H9 (cell line): ENCODE measurements around the gene PTP4A1. TPM values are rescaled to one million over a fixed set of nuclear protein-coding genes. Genes with fewer than 3 reads are reported as not detected.

Source experiments
- DNase-seq: peaks from one replicate; pipeline ENCODE4 v3.0.0-alpha.2; 2017
- H2AFZ ChIP-seq: one replicate; pipeline ENCODE4 v1.6.1; 2013; ENCODE audit warnings: mild to moderate bottlenecking, low read length, control low read depth, moderate library complexity
- H2AK5ac ChIP-seq: 2 replicates; pipeline ENCODE4 v1.6.1; 2013; ENCODE audit warnings: low read length, control low read depth, mixed read lengths; ENCODE audit not compliant: insufficient read length
- H2BK120ac ChIP-seq: one replicate; pipeline ENCODE4 v1.6.1; 2013; ENCODE audit warnings: low read depth, mild to moderate bottlenecking, low read length, control low read depth, inconsistent platforms; ENCODE audit not compliant: poor library complexity, severe bottlenecking
- H2BK12ac ChIP-seq: 2 replicates; pipeline ENCODE4 v1.6.1; 2013; ENCODE audit warnings: low read length, control low read depth, mixed read lengths, low read depth; ENCODE audit not compliant: insufficient read length
- H2BK15ac ChIP-seq: 2 replicates; pipeline ENCODE4 v1.6.1; 2013; ENCODE audit warnings: low read depth, low read length, control low read depth
- H2BK20ac ChIP-seq: one replicate; pipeline ENCODE4 v1.6.1; 2013; ENCODE audit warnings: low read depth, mild to moderate bottlenecking, low read length, control low read depth, inconsistent platforms; ENCODE audit not compliant: poor library complexity, severe bottlenecking
- H2BK5ac ChIP-seq: 2 replicates; pipeline ENCODE4 v1.6.1; 2013; ENCODE audit warnings: low read length, control low read depth, mixed read lengths; ENCODE audit not compliant: insufficient read length
- H3K14ac ChIP-seq: 2 replicates; pipeline ENCODE4 v1.6.1; 2013; ENCODE audit warnings: low read length, control low read depth; ENCODE audit not compliant: insufficient read depth
- H3K18ac ChIP-seq: 2 replicates; pipeline ENCODE4 v1.6.1; 2013; ENCODE audit warnings: low read depth, mild to moderate bottlenecking, mixed read lengths, low read length, control low read depth; ENCODE audit not compliant: insufficient read length
- H3K23ac ChIP-seq: 2 replicates; pipeline ENCODE4 v1.6.1; 2013; ENCODE audit warnings: low read length, control low read depth, mixed read lengths, low read depth; ENCODE audit not compliant: insufficient read length
- H3K23me2 ChIP-seq: 2 replicates; pipeline ENCODE4 v1.6.1; 2013; ENCODE audit warnings: low read depth, mild to moderate bottlenecking, mixed read lengths, low read length, control low read depth; ENCODE audit not compliant: insufficient read length, poor library complexity, severe bottlenecking
- H3K27ac ChIP-seq: 2 replicates; pipeline ENCODE4 v1.5.1; 2013; ENCODE audit warnings: low read length, control low read depth, mixed read lengths, low read depth; ENCODE audit not compliant: insufficient read length
- H3K27me3 ChIP-seq: 2 replicates; pipeline ENCODE4 v1.6.1; 2013; ENCODE audit warnings: low read length, control low read depth, inconsistent platforms; ENCODE audit not compliant: insufficient read depth
- H3K4ac ChIP-seq: 2 replicates; pipeline ENCODE4 v1.6.1; 2013; ENCODE audit warnings: low read depth, mild to moderate bottlenecking, control low read depth, inconsistent platforms, low read length, moderate library complexity
- H3K4me1 ChIP-seq: 2 replicates; pipeline ENCODE4 v1.6.1; 2013; ENCODE audit warnings: low read length, control low read depth, inconsistent platforms; ENCODE audit not compliant: insufficient read depth
- H3K4me2 ChIP-seq: 2 replicates; pipeline ENCODE4 v1.6.1; 2013; ENCODE audit warnings: low read length, control low read depth, mixed read lengths; ENCODE audit not compliant: insufficient read length, insufficient read depth
- H3K56ac ChIP-seq: 2 replicates; pipeline ENCODE4 v1.6.1; 2013; ENCODE audit warnings: low read depth, mild to moderate bottlenecking, mixed read lengths, low read length, control low read depth; ENCODE audit not compliant: insufficient read length
- H3K79me1 ChIP-seq: 2 replicates; pipeline ENCODE4 v1.6.1; 2013; ENCODE audit warnings: low read depth, mild to moderate bottlenecking, moderate library complexity, low read length, control low read depth, inconsistent platforms; ENCODE audit not compliant: insufficient read depth, poor library complexity, severe bottlenecking
- H3K79me2 ChIP-seq: 2 replicates; pipeline ENCODE4 v1.6.1; 2013; ENCODE audit warnings: low read length, control low read depth, inconsistent platforms; ENCODE audit not compliant: insufficient read depth
- H3K9ac ChIP-seq: 2 replicates; pipeline ENCODE4 v1.6.1; 2013; ENCODE audit warnings: low read length, control low read depth, mixed read lengths; ENCODE audit not compliant: insufficient read length; ENCODE audit errors: extremely low read depth
- H3K9me3 ChIP-seq: one replicate; pipeline ENCODE4 v1.6.1; 2013; ENCODE audit warnings: low read depth, low read length, inconsistent platforms; ENCODE audit not compliant: control insufficient read depth
- H3T11ph ChIP-seq: one replicate; pipeline ENCODE4 v1.6.1; 2013; ENCODE audit warnings: mild to moderate bottlenecking, low read length, control low read depth, inconsistent platforms
- H4K20me1 ChIP-seq: one replicate; pipeline ENCODE4 v1.6.1; 2013; ENCODE audit not compliant: control insufficient read depth, insufficient read length, insufficient read depth
- H4K5ac ChIP-seq: 2 replicates; pipeline ENCODE4 v1.6.1; 2013; ENCODE audit warnings: low read depth, mild to moderate bottlenecking, mixed read lengths, low read length, control low read depth; ENCODE audit not compliant: insufficient read length
- H4K8ac ChIP-seq: replicated peaks from 2 replicates; pipeline ENCODE4 v1.6.1; 2013; ENCODE audit warnings: low read length, control low read depth, mixed read lengths, low read depth; ENCODE audit not compliant: insufficient read length
- H4K91ac ChIP-seq: 2 replicates; pipeline ENCODE4 v1.6.1; 2013; ENCODE audit warnings: low read depth, mild to moderate bottlenecking, moderate library complexity, mixed read lengths, low read length, control low read depth; ENCODE audit not compliant: insufficient read length
- H3K27ac Mint-ChIP-seq, 3 experiments: 2 replicates in 2 of 3; 3 replicates in 1 of 3; pipeline ENCODE4 v1.8.0; 2020 to 2021; ENCODE audit warnings: mixed read lengths in 3 of 3, mild to moderate bottlenecking in 1 of 3, moderate library complexity in 1 of 3
- H3K27me3 Mint-ChIP-seq: 2 replicates; pipeline ENCODE4 v1.8.0; 2021; ENCODE audit warnings: low read depth, mild to moderate bottlenecking, moderate library complexity, mixed read lengths
- H3K36me3 Mint-ChIP-seq, 3 experiments: 2 replicates in 2 of 3; 3 replicates in 1 of 3; pipeline ENCODE4 v1.8.0; 2020 to 2021; ENCODE audit warnings: low read depth in 3 of 3, mixed read lengths in 3 of 3; ENCODE audit not compliant: insufficient read depth in 1 of 3
- H3K4me1 Mint-ChIP-seq, 2 experiments: 2 replicates each; pipeline ENCODE4 v1.8.0; 2020; ENCODE audit warnings: mixed read lengths in 2 of 2
- H3K4me3 Mint-ChIP-seq, 2 experiments: 2 replicates in 1 of 2; 3 replicates in 1 of 2; pipeline ENCODE4 v1.8.0; 2020 to 2021; ENCODE audit warnings: mild to moderate bottlenecking in 2 of 2, mixed read lengths in 2 of 2, moderate library complexity in 1 of 2
- H3K9me3 Mint-ChIP-seq, 2 experiments: 2 replicates in 1 of 2; 3 replicates in 1 of 2; pipeline ENCODE4 v1.8.0; 2020; ENCODE audit warnings: mild to moderate bottlenecking in 2 of 2, mixed read lengths in 2 of 2, moderate library complexity in 1 of 2
- WGBS: extraction: QIAGEN DNeasy Blood & Tissue Kit; methylation state at CpG from one replicate; pipeline ENCODE4 v1.1.7; 2013; ENCODE audit warnings: missing lambda C conversion rate, low lambda C conversion rate, mixed read lengths; ENCODE audit not compliant: insufficient read length; ENCODE audit errors: extremely low coverage; 5-methylcytosine and 5-hydroxymethylcytosine counted together
- total RNA-seq: library from RNA; stranded (reverse); gene quantifications from 2 replicates; pipeline ENCODE4 v1.2.1, GENCODE V29; 2021
- TF ChIP-seq, protein P1 (sequence below): fragments of 200-600 bp; sonication (generic); conservative IDR thresholded peaks from 3 replicates; pipeline ENCODE4 v1.8.0; 2021; ENCODE audit warnings: antibody characterized with exemption, mild to moderate bottlenecking

The PTP4A1 gene
- total RNA-seq, 1 experiment from 2014 or later: 85.9 TPM

DNA sequence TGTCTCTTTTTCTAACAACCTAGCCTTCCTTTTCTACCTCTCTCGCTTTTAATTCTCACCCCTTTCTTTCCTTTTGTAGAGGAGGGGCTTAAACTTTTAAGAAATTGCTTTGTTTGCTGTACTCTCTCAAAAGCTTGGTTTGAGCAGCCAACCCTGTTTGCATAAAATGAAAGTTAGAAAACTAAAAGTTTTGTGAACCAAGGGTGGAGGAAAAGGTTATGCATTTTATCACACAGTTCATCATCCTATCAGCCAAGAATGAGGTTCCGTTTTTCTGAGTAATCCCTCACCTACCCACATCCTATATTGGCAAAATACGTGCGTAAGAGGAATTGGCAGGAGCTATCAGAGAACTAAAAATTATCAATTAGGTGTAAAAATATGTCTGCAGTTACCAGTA lies 42.8 kb upstream of the PTP4A1 start:
- H3K27me3 ChIP-seq: no peaks in the 10 kb centered on the region
- H3K4me1 Mint-ChIP-seq: no peaks in the 10 kb centered on the region
- no peak overlapping the region for H4K5ac ChIP-seq
- H3K9me3 ChIP-seq: no peaks in the 10 kb centered on the region
- H3K4ac ChIP-seq: no peak overlapping the region
- no peaks in the 10 kb centered on the region for H3K4me1 ChIP-seq
- no peak overlapping the region for H2BK12ac ChIP-seq
- no peaks in the 10 kb centered on the region for H3K23me2 ChIP-seq
- no peaks in the 10 kb centered on the region for H3K9me3 Mint-ChIP-seq
- no peak overlapping the region for H3K14ac ChIP-seq
- no peak overlapping the region for H3K56ac ChIP-seq
- H3K9ac ChIP-seq: no peak overlapping the region
- H3K18ac ChIP-seq: no peak overlapping the region
- H3K27ac Mint-ChIP-seq: no peak overlapping the region
- no peak overlapping the region for H3K27ac ChIP-seq
- no peaks in the 10 kb centered on the region for H4K20me1 ChIP-seq
- no peaks in the 10 kb centered on the region for H3K36me3 Mint-ChIP-seq
- H3K4me2 ChIP-seq: no peak overlapping the region
- H3K4me3 Mint-ChIP-seq: no peak overlapping the region
- no peak overlapping the region for H4K91ac ChIP-seq
- H4K8ac ChIP-seq: no peak overlapping the region
- no CpG with 5 or more reads among the region's 4 CpGs for WGBS
- TF ChIP-seq, protein P1, sequence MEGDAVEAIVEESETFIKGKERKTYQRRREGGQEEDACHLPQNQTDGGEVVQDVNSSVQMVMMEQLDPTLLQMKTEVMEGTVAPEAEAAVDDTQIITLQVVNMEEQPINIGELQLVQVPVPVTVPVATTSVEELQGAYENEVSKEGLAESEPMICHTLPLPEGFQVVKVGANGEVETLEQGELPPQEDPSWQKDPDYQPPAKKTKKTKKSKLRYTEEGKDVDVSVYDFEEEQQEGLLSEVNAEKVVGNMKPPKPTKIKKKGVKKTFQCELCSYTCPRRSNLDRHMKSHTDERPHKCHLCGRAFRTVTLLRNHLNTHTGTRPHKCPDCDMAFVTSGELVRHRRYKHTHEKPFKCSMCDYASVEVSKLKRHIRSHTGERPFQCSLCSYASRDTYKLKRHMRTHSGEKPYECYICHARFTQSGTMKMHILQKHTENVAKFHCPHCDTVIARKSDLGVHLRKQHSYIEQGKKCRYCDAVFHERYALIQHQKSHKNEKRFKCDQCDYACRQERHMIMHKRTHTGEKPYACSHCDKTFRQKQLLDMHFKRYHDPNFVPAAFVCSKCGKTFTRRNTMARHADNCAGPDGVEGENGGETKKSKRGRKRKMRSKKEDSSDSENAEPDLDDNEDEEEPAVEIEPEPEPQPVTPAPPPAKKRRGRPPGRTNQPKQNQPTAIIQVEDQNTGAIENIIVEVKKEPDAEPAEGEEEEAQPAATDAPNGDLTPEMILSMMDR: no peak
- no peaks in the 10 kb centered on the region for H3K79me2 ChIP-seq
- H2AK5ac ChIP-seq: no peak overlapping the region
- H2BK15ac ChIP-seq: no peak overlapping the region
- no peak overlapping the region for H2BK5ac ChIP-seq
- H3K23ac ChIP-seq: no peak overlapping the region
- H2BK120ac ChIP-seq: no peak overlapping the region
- peaks cover 2% of the 10 kb centered on the region for H3K27me3 Mint-ChIP-seq
- H3K79me1 ChIP-seq: no peaks in the 10 kb centered on the region
- H2BK20ac ChIP-seq: no peak overlapping the region
- no peak overlapping the region for H2AFZ ChIP-seq
- DNase-seq: no peak
- no peak overlapping the region for H3T11ph ChIP-seq
